HG02852 (cell line): ENCODE results near the gene ARHGEF11.
A peak's percentile ranks its signal among the peaks of the same experiment; 100 is the strongest.
"Not testable (repeated sequence)": the region's sequence is repeated elsewhere in the genome, so short reads cannot be mapped to it uniquely, and the experiment has no call there.

Source experiments
- ATAC-seq: cut with Tn5 transposase; IDR thresholded peaks from one replicate; pipeline ENCODE4 v1.9.1; 2021; ENCODE audit warnings: mild to moderate bottlenecking, moderate library complexity; ENCODE audit not compliant: unreplicated experiment

The ARHGEF11 gene

GRCh38 chr1:157045250-157046218, at the start of gene ARHGEF11:
TSS of gene ARHGEF11 (minus strand) at chr1:157045742. CDS start at chr1:157044330, 1,412 bp downstream.
- ATAC-seq = peak; percentile 86

GRCh38 chr1:157095091-157095490, 49.5 kb upstream of the ARHGEF11 start:
- no peak for ATAC-seq

GRCh38 chr1:157092831-157093230, 47.3 kb upstream of the ARHGEF11 start:
- ATAC-seq = no peak

GRCh38 chr1:157091668-157092273, 46.2 kb upstream of the ARHGEF11 start:
- ATAC-seq = no peak

GRCh38 chr1:157091186-157091585, 45.6 kb upstream of the ARHGEF11 start:
- no peak for ATAC-seq

GRCh38 chr1:157090771-157091170, 45.2 kb upstream of the ARHGEF11 start:
- no peak for ATAC-seq

- ATAC-seq = no peak
Measured at GRCh38 chr1:157090196-157090647, 44.7 kb upstream of the ARHGEF11 start.

GRCh38 chr1:157089789-157090188, 44.2 kb upstream of the ARHGEF11 start:
- no peak for ATAC-seq

GRCh38 chr1:157088607-157089006, 43.1 kb upstream of the ARHGEF11 start:
- ATAC-seq = no peak

- no peak for ATAC-seq
Measured at GRCh38 chr1:157087030-157087429, 41.5 kb upstream of the ARHGEF11 start.

- ATAC-seq = no peak
Measured at GRCh38 chr1:157086299-157086698, 40.8 kb upstream of the ARHGEF11 start.

GRCh38 chr1:157085421-157085820, 39.9 kb upstream of the ARHGEF11 start:
- ATAC-seq = no peak

GRCh38 chr1:157084720-157085119, 39.2 kb upstream of the ARHGEF11 start:
- no peak for ATAC-seq

- ATAC-seq = no peak
Measured at GRCh38 chr1:157081707-157082106, 36.2 kb upstream of the ARHGEF11 start.

- ATAC-seq = no peak
Measured at GRCh38 chr1:157080714-157081113, 35.2 kb upstream of the ARHGEF11 start.

GRCh38 chr1:157077394-157077793, 31.9 kb upstream of the ARHGEF11 start:
- no peak for ATAC-seq

- ATAC-seq = no peak
Measured at GRCh38 chr1:157073944-157074685, 28.6 kb upstream of the ARHGEF11 start.

- no peak for ATAC-seq
Measured at GRCh38 chr1:157069601-157070000, 24.1 kb upstream of the ARHGEF11 start.

- not testable (repeated sequence) for ATAC-seq
Measured at GRCh38 chr1:157059241-157059640, 13.7 kb upstream of the ARHGEF11 start.

GRCh38 chr1:157056269-157056668, 10.7 kb upstream of the ARHGEF11 start:
- ATAC-seq = no peak

- not testable (repeated sequence) for ATAC-seq
Measured at GRCh38 chr1:157055729-157056128, 10.2 kb upstream of the ARHGEF11 start.
